M059J (cell line): Measurements from ENCODE around the gene PTGES2. TPM values are rescaled to one million over a fixed set of nuclear protein-coding genes. Genes with fewer than 3 reads are reported as not detected.
A peak's percentile ranks its signal among the peaks of the same experiment; 100 is the strongest.

ENCODE experiments used
- DNase-seq: peaks from one replicate; pipeline ENCODE4 v3.0.0-alpha.2; 2012; ENCODE audit warnings: low read depth
- total RNA-seq: library from RNA; depleted of rRNA; stranded (reverse); fragments of >200 nt; shearing (Covaris generic); gene quantifications from 2 replicates; pipeline ENCODE4 v1.2.3, GENCODE V29; 2014

PTGES2 gene
- total RNA-seq, 1 experiment from 2014 or later, result 53.8 TPM

- no peak for DNase-seq
These were observed 25.8 kb upstream of the PTGES2 start for GRCh38 chr9:128153060-128153946.

- DNase-seq, result no peak
These were observed 24.9 kb upstream of the PTGES2 start for GRCh38 chr9:128152133-128153059.

GRCh38 chr9:128151309-128152132, 24.0 kb upstream of the PTGES2 start:
- no peak for DNase-seq

DNA sequence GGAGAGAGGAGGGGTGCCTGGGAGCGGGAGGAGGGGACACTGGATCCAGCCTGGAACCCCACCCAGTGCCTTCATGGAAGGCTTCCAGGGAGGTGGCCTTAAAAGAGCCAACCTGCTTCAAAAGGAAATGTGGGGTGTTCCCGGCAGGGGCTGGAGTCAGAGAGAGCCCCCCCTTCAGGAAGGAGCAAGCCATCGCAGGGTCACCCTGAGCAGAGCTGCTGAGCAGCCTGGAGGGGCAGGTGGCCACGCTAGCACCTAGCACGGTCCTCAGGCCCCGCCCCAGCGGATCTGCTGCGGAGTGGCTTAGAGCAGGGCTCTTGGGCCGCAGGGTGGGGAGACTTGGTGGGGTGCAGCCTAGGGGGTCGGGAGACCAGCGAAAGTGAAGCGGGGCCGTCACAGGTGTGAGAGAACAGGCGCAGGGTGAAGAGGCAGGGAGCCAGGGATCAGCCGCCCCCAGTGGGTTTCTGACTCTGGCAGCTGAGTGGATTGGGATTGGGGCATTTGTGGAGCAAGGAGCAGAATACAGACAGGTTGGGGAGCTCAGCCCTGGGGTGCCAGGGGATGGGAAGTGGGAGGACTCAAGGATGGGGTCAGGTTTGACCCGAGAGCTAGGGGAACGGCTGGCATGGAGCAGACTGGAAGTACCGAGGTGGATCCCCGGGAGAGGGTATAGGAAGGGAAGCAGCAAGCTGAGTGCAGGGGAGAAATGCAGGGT, 23.2 kb upstream of the PTGES2 start:
- no peak for DNase-seq

GRCh38 chr9:128149951-128150593, 22.5 kb upstream of the PTGES2 start:
- DNase-seq, result no peak

- DNase-seq, result peak; percentile 65
These were observed 21.6 kb upstream of the PTGES2 start, which contains the start of gene LCN2 for GRCh38 chr9:128149001-128149701. TSS of gene LCN2 (plus strand) at chr9:128149453. CDS start at chr9:128149526, 73 bp downstream.

GRCh38 chr9:128148509-128149000, 21.0 kb upstream of the PTGES2 start:
- DNase-seq, result no peak

DNA sequence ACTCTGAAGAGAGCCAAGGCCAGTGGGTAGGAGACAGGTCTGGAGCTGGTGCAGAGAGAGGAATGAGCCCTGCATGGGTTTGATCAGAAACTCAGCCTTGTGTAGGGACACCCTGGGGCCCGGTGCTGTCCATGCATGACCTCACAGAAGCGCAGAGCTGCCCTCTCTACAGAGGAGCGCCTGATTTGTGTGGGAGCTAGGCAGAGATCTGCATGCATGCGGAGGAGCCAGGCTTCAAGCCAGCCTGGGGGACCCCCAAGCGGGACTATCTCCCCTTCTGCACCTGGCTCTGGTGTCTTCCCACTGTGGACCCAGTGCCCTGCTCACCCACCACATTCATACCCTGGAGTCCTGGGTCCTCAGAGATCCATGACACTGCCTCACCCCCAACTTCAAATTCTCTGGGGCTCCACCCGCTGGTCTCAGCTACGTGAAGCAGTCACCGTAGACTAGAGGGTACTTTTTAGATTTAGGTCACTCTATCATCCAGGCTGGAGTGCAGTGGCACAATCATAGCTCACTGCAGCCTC, 19.1 kb upstream of the PTGES2 start:
- no peak for DNase-seq

DNA sequence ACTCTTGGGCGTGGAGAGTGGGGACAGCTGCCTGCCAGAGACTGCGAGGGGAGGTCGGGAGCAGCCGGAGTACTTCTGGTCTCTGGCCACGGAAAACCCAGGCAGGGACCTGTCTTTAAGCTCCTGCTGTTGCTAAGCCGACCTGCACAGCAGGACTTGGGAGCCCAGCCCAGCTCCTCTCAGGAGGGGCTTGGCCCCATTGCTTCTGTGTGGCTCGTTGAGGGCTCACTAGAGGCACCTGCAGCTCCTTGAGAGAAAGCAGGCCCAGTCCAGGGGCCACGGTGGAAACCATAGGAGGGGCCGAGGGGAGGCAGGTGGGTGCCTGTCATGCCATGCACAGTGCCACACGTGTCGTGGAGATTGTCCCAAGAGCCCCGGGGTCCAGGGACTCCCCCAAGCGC, 18.4 kb upstream of the PTGES2 start:
- DNase-seq, result no peak

DNA sequence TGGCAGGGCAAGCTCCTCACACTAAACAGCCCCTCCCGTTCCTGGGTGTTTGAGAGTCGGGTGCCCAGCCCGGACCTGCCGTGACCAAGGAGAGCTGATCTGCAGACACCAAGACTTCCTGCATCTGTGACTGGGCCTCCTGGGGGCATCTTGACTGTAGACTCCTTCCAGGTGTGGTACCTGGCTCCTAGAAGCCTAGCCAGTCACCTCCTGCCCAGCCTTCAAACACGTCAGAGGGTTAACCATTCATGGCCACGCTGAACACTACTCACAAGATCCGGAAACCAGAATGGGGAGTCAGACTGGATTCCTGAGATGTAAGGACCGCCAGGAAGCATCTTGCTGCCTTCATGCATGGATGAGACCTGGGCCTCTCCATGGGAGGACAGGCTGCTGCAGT, 18.0 kb upstream of the PTGES2 start:
- no peak for DNase-seq

DNA sequence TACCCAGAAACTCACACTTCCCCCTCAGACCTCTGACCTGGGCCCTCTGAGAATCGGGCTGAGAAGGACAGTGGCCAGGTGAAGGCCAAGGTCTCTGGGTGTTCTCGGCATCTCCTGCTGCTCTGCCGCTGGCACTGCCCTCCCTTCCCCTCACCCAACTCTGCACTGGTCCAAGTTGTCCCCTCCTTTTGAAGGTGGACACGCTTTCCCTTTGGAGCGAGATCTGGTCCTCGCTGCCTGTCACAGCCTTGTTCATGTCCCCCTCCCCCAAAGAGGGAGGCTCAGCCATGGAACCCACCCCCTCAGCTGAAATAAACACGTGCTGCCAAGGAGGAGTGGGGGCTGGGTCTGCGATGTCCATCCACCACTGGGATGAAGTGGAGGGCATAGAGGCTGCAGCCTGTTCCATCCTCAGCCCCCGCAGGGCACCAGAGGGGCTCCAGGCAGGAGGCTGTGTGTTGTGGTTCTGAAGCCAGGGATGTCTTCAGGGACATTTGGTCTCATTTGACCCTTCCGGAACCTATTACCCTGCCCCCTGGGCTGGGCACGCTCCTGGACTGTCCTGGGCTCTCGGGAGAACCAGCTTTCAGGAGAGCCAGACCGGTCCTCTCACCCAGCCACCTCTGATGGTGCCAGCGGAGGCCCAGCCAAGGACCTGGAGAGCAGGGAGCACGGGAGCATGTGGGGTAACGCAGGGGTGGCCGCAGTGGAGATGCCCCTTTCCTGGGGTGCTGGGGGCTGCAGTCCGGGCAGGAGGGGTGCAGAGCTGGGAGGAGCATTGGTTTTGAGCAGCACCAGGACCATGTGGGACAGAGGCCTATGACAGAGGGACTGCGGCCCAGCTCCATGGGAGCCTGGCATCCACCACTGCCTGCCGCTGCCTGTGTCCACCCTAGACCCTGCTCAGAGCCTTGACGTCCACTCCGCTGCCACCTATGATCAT, 17.0 kb upstream of the PTGES2 start:
- no peak for DNase-seq

DNA sequence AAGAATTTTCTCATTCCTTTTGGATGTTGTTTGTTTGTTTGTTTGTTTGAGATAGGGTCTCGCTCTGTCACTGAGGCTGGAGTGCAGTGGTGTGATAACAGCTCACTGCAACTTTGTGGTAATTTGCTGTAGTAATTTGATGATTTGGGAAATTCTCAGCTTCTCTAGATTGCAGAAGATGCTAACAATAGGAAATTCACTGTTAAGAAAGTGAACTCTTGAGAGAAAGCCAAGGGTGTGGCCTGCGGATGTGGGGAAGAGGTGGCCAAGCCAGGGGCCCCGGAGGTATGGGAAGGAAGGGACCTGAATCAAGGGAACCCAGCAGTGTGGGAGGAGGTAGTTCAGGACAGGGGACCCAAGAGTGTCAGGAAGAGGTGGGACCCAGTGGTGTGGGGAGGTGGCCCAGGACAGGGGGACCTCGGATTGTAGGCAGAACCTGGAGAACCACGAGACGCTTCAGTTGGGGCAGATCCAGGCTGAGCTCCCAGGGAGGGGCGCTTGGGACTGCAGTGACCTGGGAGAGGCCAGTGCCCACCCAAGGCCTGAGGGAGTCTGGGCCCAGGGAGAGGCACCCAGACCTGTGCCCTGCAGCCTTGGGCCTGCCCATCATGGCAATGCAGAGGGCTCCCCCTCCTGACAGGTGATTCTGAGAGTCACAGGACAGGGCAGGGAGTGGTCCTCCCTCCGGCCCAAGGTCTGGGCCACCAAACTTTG, 16.2 kb upstream of the PTGES2 start:
- no peak for DNase-seq

- no peak for DNase-seq
These were observed 15.1 kb upstream of the PTGES2 start for GRCh38 chr9:128142596-128142995.

DNA sequence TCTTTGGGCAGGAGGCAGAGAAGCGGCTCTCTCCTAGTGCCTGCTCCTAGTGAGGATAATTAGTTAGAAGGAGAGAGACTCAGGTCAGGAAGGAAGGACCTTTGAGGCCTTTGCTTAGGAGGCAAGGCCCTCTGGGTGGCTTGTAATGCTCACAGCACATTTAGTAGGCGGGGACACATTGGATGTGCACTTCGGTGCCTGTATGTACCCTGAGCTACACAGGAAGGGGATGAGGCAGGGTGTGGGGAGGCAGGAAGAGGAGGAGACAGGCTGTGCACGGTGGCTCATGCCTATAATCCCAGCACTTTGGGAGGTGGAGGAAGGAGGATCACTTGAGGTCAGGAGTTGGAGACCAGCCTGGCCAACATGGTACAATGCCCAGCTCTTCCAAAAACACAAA, 14.5 kb upstream of the PTGES2 start:
- no peak for DNase-seq

DNA sequence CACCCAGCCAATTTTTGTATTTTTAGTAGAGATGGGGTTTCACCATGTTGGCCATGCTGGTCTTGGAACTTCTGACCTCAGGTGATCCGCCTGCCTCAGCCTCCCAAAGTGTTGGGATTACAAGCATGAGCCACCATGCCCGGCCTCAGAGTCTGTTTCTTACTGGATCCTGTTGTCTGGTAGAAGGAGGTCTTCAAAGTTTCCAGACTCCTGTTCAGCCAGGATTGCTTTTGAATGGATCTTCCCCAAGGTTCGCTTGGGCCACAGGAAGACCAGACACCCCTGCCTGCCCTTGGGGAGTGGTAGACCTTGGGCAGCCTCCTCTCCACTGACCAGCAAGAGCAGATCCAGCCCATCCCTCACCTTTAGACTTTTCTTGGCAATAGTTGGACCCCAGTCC, 14.1 kb upstream of the PTGES2 start:
- DNase-seq, result no peak

DNA sequence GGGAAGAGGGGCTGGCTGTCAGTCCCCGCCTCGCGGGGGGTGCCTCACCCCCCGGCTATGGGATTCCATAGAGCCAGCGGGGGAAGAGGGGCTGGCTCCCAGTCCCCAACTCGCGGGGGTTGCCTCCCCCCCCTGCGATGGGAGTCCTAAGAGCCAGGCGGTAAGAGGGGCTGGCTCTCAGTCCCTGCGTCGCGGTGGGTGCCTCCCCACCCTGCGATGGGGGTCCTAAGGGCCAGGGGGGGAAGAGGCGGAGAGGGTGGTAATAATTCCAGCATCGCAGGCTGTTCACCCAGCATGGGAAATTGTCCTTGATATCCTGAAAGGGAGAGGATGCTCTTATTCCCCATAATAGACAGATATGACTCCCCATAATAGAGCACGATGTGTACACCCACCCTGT, 12.1 kb upstream of the PTGES2 start:
- no peak for DNase-seq

DNA sequence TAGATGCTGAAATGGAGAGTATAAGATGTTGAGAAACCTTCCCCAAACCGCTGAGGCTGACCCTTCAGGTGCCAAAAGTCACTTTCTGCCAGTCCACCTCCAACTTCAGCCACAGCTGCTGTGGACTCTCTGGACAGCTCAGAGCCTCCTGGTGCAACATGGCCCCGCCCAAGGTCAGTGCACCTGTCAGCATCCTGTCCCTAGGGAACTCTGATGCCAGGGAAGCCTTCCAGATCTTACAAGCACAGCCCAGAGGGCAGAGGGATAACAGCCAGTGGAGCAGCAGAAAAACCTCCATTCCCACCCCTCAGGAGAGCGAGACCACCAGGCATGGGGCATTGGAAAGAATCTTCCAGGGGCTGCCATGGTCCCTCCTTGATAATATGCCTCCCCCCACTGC, 10.5 kb upstream of the PTGES2 start:
- DNase-seq, result no peak
